ENCODE results near the gene CHST3.

CHST3 gene

GRCh38 chr10:72010234-72010973, 46.2 kb downstream of the CHST3 start:
- DNase-seq (ENCODE audit: low spot score) = no peak

- DNase-seq (ENCODE audit: low spot score) = no peak
Measured at GRCh38 chr10:72011016-72011415, 46.8 kb downstream of the CHST3 start.

- DNase-seq (ENCODE audit: low spot score) = no peak
Measured at GRCh38 chr10:72011468-72011867, 47.3 kb downstream of the CHST3 start.

- no peak for DNase-seq (ENCODE audit: low spot score)
Measured at GRCh38 chr10:72011976-72012512, 47.8 kb downstream of the CHST3 start.

GRCh38 chr10:72012796-72013195, 48.6 kb downstream of the CHST3 start:
- DNase-seq (ENCODE audit: low spot score) = no peak

GRCh38 chr10:72013202-72013945, 49.2 kb downstream of the CHST3 start:
- no peak for DNase-seq (ENCODE audit: low spot score)

- DNase-seq (ENCODE audit: low spot score) = no peak
Measured at GRCh38 chr10:72014197-72014596, 50.0 kb downstream of the CHST3 start.

- no peak for DNase-seq (ENCODE audit: low spot score)
Measured at GRCh38 chr10:72014785-72015480, 50.7 kb downstream of the CHST3 start.

GRCh38 chr10:72015841-72016240, 51.6 kb downstream of the CHST3 start:
- no peak for DNase-seq (ENCODE audit: low spot score)

- DNase-seq (ENCODE audit: low spot score) = no peak
Measured at GRCh38 chr10:72016608-72017300, 52.6 kb downstream of the CHST3 start.

GRCh38 chr10:72019085-72019876, 55.1 kb downstream of the CHST3 start:
- DNase-seq (ENCODE audit: low spot score) = no peak

- DNase-seq (ENCODE audit: low spot score) = no peak
Measured at GRCh38 chr10:72020914-72021809, 57.0 kb downstream of the CHST3 start.

GRCh38 chr10:72022228-72022627, 58.0 kb downstream of the CHST3 start:
- no peak for DNase-seq (ENCODE audit: low spot score)

- DNase-seq (ENCODE audit: low spot score) = no peak
Measured at GRCh38 chr10:72024596-72024995, 60.4 kb downstream of the CHST3 start.

- DNase-seq (ENCODE audit: low spot score) = no peak
Measured at GRCh38 chr10:72025400-72025799, 61.2 kb downstream of the CHST3 start.

- no peak for DNase-seq (ENCODE audit: low spot score)
Measured at GRCh38 chr10:72025832-72026231, 61.6 kb downstream of the CHST3 start.

- DNase-seq (ENCODE audit: low spot score) = no peak
Measured at GRCh38 chr10:72026278-72027111, 62.3 kb downstream of the CHST3 start.

GRCh38 chr10:72027498-72027897, 63.3 kb downstream of the CHST3 start:
- DNase-seq (ENCODE audit: low spot score) = no peak

GRCh38 chr10:72029414-72029813, 65.2 kb downstream of the CHST3 start:
- no peak for DNase-seq (ENCODE audit: low spot score)

All from hematopoietic multipotent progenitor cell treated with erythropoietin and hydrocortisone succinate and interleukin-3 and kit ligand, for 17 days (in vitro differentiated cells).